ENCODE data around the gene GNAZ.

DNA sequence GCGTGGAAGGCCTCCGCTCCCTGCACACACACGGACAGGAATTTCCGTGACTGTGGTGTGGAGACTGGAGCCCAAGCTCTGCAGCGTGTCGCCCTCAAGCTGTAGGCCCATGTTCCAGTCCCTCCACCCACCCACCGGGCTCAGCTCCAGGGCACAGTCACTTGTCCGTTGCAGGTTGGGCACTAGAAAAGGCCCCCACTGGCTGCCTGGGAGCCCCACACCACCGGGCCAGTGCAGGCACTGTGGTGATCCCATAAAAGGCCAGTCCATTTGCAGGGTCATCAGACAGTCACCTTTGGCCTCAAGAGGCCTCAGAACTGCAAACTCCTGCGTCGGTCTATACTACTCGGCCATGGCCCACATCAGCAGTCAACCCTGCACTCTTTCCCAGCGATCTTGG is 91.3 kb downstream of the GNAZ start:
- TF ChIP-seq CTCF (IDR thresholded peaks at IDR 0.05), result no peak
- TF ChIP-seq EP300 (IDR thresholded peaks at IDR 0.05), result no peak

Measured in stomach (tissue), 4 donors.